Measurements from ENCODE around the gene MICALL1.
A peak's percentile ranks its signal among the peaks of the same experiment; 100 is the strongest.

Gene MICALL1

GRCh38 chr22:37870273-37870672, 35.8 kb upstream of the MICALL1 start:
- ATAC-seq, result no peak
- TF ChIP-seq, protein P1, sequence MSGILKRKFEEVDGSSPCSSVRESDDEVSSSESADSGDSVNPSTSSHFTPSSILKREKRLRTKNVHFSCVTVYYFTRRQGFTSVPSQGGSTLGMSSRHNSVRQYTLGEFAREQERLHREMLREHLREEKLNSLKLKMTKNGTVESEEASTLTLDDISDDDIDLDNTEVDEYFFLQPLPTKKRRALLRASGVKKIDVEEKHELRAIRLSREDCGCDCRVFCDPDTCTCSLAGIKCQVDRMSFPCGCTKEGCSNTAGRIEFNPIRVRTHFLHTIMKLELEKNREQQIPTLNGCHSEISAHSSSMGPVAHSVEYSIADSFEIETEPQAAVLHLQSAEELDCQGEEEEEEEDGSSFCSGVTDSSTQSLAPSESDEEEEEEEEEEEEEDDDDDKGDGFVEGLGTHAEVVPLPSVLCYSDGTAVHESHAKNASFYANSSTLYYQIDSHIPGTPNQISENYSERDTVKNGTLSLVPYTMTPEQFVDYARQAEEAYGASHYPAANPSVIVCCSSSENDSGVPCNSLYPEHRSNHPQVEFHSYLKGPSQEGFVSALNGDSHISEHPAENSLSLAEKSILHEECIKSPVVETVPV (CRISPR knock-in tag; IDR thresholded peaks at IDR 0.05), result no peak
- TF ChIP-seq BACH2 (CRISPR knock-in tag; IDR thresholded peaks at IDR 0.05; ENCODE audit: borderline replicate concordance) (no peak), SNAI2 (CRISPR knock-in tag; IDR thresholded peaks at IDR 0.05) (no peak), GLIS3 (CRISPR knock-in tag; IDR thresholded peaks at IDR 0.05) (no peak), CSDC2 (CRISPR knock-in tag; IDR thresholded peaks at IDR 0.05) (no peak), ESRRG (CRISPR knock-in tag; IDR thresholded peaks at IDR 0.05) (no peak)
- TF ChIP-seq, protein P2, sequence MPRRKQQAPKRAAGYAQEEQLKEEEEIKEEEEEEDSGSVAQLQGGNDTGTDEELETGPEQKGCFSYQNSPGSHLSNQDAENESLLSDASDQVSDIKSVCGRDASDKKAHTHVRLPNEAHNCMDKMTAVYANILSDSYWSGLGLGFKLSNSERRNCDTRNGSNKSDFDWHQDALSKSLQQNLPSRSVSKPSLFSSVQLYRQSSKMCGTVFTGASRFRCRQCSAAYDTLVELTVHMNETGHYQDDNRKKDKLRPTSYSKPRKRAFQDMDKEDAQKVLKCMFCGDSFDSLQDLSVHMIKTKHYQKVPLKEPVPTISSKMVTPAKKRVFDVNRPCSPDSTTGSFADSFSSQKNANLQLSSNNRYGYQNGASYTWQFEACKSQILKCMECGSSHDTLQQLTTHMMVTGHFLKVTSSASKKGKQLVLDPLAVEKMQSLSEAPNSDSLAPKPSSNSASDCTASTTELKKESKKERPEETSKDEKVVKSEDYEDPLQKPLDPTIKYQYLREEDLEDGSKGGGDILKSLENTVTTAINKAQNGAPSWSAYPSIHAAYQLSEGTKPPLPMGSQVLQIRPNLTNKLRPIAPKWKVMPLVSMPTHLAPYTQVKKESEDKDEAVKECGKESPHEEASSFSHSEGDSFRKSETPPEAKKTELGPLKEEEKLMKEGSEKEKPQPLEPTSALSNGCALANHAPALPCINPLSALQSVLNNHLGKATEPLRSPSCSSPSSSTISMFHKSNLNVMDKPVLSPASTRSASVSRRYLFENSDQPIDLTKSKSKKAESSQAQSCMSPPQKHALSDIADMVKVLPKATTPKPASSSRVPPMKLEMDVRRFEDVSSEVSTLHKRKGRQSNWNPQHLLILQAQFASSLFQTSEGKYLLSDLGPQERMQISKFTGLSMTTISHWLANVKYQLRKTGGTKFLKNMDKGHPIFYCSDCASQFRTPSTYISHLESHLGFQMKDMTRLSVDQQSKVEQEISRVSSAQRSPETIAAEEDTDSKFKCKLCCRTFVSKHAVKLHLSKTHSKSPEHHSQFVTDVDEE (CRISPR knock-in tag; IDR thresholded peaks at IDR 0.05), result no peak

DNA sequence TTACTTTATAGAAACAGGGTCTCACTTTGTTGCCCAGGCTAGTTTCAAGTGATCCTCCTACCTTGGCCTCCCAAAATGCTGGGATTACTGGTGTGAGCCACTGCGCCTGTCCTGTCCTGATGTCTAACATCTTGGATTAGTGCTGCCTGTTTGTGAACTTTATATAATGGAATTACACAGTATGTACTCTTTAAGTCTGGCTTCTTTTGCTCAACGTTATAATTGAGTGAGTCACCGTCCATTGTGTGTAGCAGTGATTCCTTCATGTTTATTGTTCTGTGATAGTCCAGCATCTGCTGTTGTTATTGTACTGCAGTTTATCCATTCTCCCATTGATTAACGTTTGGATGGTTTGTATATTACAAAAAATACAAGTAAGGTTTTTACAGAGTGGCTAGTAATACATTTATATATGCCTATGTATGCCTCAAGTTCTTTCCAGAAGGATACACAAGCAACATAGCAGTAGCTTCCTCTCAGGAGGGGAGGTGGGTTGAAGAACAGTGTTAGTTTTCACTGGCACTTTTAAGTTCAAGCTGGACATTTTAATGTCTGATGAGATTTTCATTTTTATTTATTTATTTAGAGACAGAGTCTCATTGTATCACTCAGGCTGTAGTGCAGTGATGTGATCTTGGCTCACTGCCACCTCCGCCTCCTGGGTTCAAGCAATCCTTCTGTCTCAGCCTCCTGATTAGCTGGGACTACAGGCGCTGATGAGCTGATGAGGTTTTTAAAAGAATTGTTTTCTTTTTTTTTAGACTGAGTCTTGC, 25.2 kb upstream of the MICALL1 start:
- TF ChIP-seq, protein P2 (CRISPR knock-in tag; IDR thresholded peaks at IDR 0.05), result no peak
- TF ChIP-seq ZFP30 (CRISPR knock-in tag; IDR thresholded peaks at IDR 0.05), result no peak
- TF ChIP-seq ISL1 (CRISPR knock-in tag; IDR thresholded peaks at IDR 0.05), result 0 out of 2 replicates have a peak, but pooled peaks have one; percentile 9
- TF ChIP-seq SNAI2 (CRISPR knock-in tag; IDR thresholded peaks at IDR 0.05), result no peak
- TF ChIP-seq PATZ1 (CRISPR knock-in tag; IDR thresholded peaks at IDR 0.05; ENCODE audit: borderline replicate concordance), result no peak
- peak; percentile 84 for ATAC-seq

DNA sequence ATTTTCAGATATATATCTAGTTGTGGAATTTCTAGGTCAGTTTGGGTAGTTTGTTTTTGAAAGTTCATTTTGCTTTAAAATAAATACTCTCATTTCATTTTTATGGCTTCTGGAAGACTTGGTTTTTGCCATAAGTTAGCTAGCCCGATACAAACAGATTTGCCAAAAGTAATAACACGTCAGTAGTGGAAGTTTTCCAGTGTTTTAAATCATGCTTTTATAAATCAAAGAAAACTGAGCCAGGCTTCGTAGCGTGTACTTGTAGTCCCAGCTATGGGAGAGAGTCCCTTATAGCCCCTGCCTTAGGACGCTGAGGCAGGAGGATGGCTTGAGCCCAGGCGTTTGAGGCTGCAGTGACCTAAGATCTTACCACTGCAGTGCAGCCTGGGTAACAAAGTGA, 21.7 kb upstream of the MICALL1 start:
- ATAC-seq, result peak; percentile 34; the same call in 2 of the 3 replicates
- no peak for TF ChIP-seq SNAI2 (CRISPR knock-in tag; IDR thresholded peaks at IDR 0.05)
- TF ChIP-seq ARNTL (CRISPR knock-in tag; IDR thresholded peaks at IDR 0.05; ENCODE audit: borderline replicate concordance, low read depth), result no peak
- TF ChIP-seq ESRRG (CRISPR knock-in tag; IDR thresholded peaks at IDR 0.05), result no peak
- no peak for TF ChIP-seq ZNF565 (CRISPR knock-in tag; conservative IDR thresholded peaks at IDR 0.05; ENCODE audit: low read depth)
- TF ChIP-seq, protein P2 (CRISPR knock-in tag; IDR thresholded peaks at IDR 0.05), result no peak
- TF ChIP-seq ZNF8 (CRISPR knock-in tag; IDR thresholded peaks at IDR 0.05), result no peak
- TF ChIP-seq PPARA (CRISPR knock-in tag; IDR thresholded peaks at IDR 0.05; ENCODE audit: borderline replicate concordance), result no peak
- no peak for TF ChIP-seq ZFP30 (CRISPR knock-in tag; IDR thresholded peaks at IDR 0.05)
- TF ChIP-seq GLIS3 (CRISPR knock-in tag; IDR thresholded peaks at IDR 0.05), result no peak
- TF ChIP-seq ZNF70 (CRISPR knock-in tag; IDR thresholded peaks at IDR 0.05), result no peak
- no peak for TF ChIP-seq POU6F1 (CRISPR knock-in tag; IDR thresholded peaks at IDR 0.05; ENCODE audit: borderline replicate concordance, low read depth)
- TF ChIP-seq ZFP3 (CRISPR knock-in tag; IDR thresholded peaks at IDR 0.05), result no peak
- TF ChIP-seq BACH2 (CRISPR knock-in tag; IDR thresholded peaks at IDR 0.05; ENCODE audit: borderline replicate concordance), result no peak
- no peak for TF ChIP-seq PATZ1 (CRISPR knock-in tag; IDR thresholded peaks at IDR 0.05; ENCODE audit: borderline replicate concordance)
- TF ChIP-seq ZC3H10 (CRISPR knock-in tag; IDR thresholded peaks at IDR 0.05), result no peak

Measured in SK-N-SH treated with all-trans-retinoic acid at 6 μM for 48 hours (cell line).